Trophoblast cell (in vitro differentiated cells and primary cell): ENCODE data around the gene KDM6B.

Experiments
- DNase-seq, 2 donors: peaks; one replicate each; pipeline ENCODE4 v3.0.0-alpha.2; 2016
- H2AFZ ChIP-seq: 2 replicates; pipeline ENCODE4 v1.6.1; 2013; ENCODE audit warnings: low read length, moderate library complexity, mild to moderate bottlenecking; ENCODE audit not compliant: insufficient read depth, poor library complexity
- H2AK5ac ChIP-seq: 2 replicates; pipeline ENCODE4 v1.6.1; 2013; ENCODE audit warnings: mild to moderate bottlenecking, low read length
- H2BK120ac ChIP-seq: 2 replicates; pipeline ENCODE4 v1.6.1; 2013; ENCODE audit warnings: low read length, mild to moderate bottlenecking, moderate library complexity; ENCODE audit not compliant: insufficient read depth, poor library complexity
- H2BK12ac ChIP-seq: 2 replicates; pipeline ENCODE4 v1.6.1; 2013; ENCODE audit warnings: mild to moderate bottlenecking, low read length, moderate library complexity
- H2BK5ac ChIP-seq: 2 replicates; pipeline ENCODE4 v1.6.1; 2013; ENCODE audit warnings: low read length, low read depth, moderate library complexity, mild to moderate bottlenecking; ENCODE audit not compliant: poor library complexity
- H3K14ac ChIP-seq: 2 replicates; pipeline ENCODE4 v1.6.1; 2013; ENCODE audit warnings: mild to moderate bottlenecking, low read length
- H3K18ac ChIP-seq: 2 replicates; pipeline ENCODE4 v1.6.1; 2013; ENCODE audit warnings: mild to moderate bottlenecking, low read length
- H3K23ac ChIP-seq: 2 replicates; pipeline ENCODE4 v1.6.1; 2013; ENCODE audit warnings: low read length
- H3K27ac ChIP-seq: 2 replicates; pipeline ENCODE4 v1.5.1; 2013; ENCODE audit warnings: low read depth, mild to moderate bottlenecking, inconsistent platforms, low read length, moderate library complexity
- H3K27me3 ChIP-seq: 2 replicates; pipeline ENCODE4 v1.6.1; 2013; ENCODE audit warnings: inconsistent platforms, mild to moderate bottlenecking, low read length, moderate library complexity; ENCODE audit not compliant: insufficient read depth
- H3K36me3 ChIP-seq, 2 experiments: 1 replicate in 1 of 2; 2 replicates in 1 of 2; pipeline ENCODE4 v1.6.1; 2013; ENCODE audit warnings: low read length in 2 of 2, mild to moderate bottlenecking in 2 of 2, moderate library complexity in 1 of 2; ENCODE audit not compliant: insufficient read depth in 2 of 2, control insufficient read depth in 1 of 2
- H3K4ac ChIP-seq: 2 replicates; pipeline ENCODE4 v1.6.1; 2013; ENCODE audit warnings: low read depth, mild to moderate bottlenecking, low read length, moderate library complexity
- H3K4me1 ChIP-seq, 2 experiments: 1 replicate in 1 of 2; 2 replicates in 1 of 2; pipeline ENCODE4 v1.6.1; 2013; ENCODE audit warnings: low read length in 2 of 2, mild to moderate bottlenecking in 2 of 2, moderate library complexity in 1 of 2; ENCODE audit not compliant: insufficient read depth in 2 of 2, control insufficient read depth in 1 of 2
- H3K4me2 ChIP-seq: 2 replicates; pipeline ENCODE4 v1.6.1; 2013; ENCODE audit warnings: inconsistent platforms, mild to moderate bottlenecking, low read length, moderate library complexity
- H3K4me3 ChIP-seq: 2 replicates; pipeline ENCODE4 v1.5.1; 2013; ENCODE audit warnings: mild to moderate bottlenecking, low read depth, low read length, inconsistent platforms
- H3K79me1 ChIP-seq: one replicate; pipeline ENCODE4 v1.6.1; 2013; ENCODE audit warnings: low read length
- H3K79me2 ChIP-seq: 2 replicates; pipeline ENCODE4 v1.6.1; 2013; ENCODE audit warnings: low read length, mild to moderate bottlenecking; ENCODE audit not compliant: control insufficient read depth, insufficient read depth, poor library complexity
- H3K9ac ChIP-seq: 2 replicates; pipeline ENCODE4 v1.6.1; 2013; ENCODE audit warnings: mild to moderate bottlenecking, low read length
- H3K9me3 ChIP-seq: 2 replicates; pipeline ENCODE4 v1.6.1; 2013; ENCODE audit warnings: low read depth, mild to moderate bottlenecking, control low read depth, inconsistent platforms, low read length; ENCODE audit not compliant: insufficient read depth
- H4K12ac ChIP-seq: 2 replicates; pipeline ENCODE4 v1.6.1; 2013; ENCODE audit warnings: low read depth, mild to moderate bottlenecking, low read length, moderate library complexity
- H4K8ac ChIP-seq: 2 replicates; pipeline ENCODE4 v1.6.1; 2013; ENCODE audit warnings: low read depth, mild to moderate bottlenecking, low read length, moderate library complexity
- H4K91ac ChIP-seq: one replicate; pipeline ENCODE4 v1.6.1; 2013; ENCODE audit warnings: low read depth, mild to moderate bottlenecking, low read length, moderate library complexity
- WGBS: extraction: QIAGEN DNeasy Blood & Tissue Kit; methylation state at CpG from one replicate; pipeline ENCODE4 v1.1.7; 2013; ENCODE audit warnings: missing lambda C conversion rate; ENCODE audit not compliant: insufficient read length, insufficient coverage; ENCODE audit errors: extremely low coverage; 5-methylcytosine and 5-hydroxymethylcytosine counted together

KDM6B gene

GRCh38 chr17:7834542-7834956 lies 532 bp downstream of the KDM6B start:
- H3K79me1 ChIP-seq, result peaks cover 20% of the 10 kb centered on the region
- no CpG with 5 or more reads among the region's 20 CpGs for WGBS
- H3K27ac ChIP-seq, result peak overlapping the region; percentile 62
- H4K8ac ChIP-seq, result no peak overlapping the region
- no peak overlapping the region for H3K14ac ChIP-seq
- no peaks in the 10 kb centered on the region for H3K36me3 ChIP-seq
- H3K9me3 ChIP-seq, result peaks cover 2% of the 10 kb centered on the region
- DNase-seq, result peak; percentile 85 to 89
- H3K79me2 ChIP-seq, result peaks cover 5% of the 10 kb centered on the region
- H3K4me2 ChIP-seq, result peak overlapping the region; percentile 96
- H4K12ac ChIP-seq, result no peak overlapping the region
- no peak overlapping the region for H2BK5ac ChIP-seq
- H2AFZ ChIP-seq, result peak overlapping the region; percentile 60
- no peak overlapping the region for H2BK12ac ChIP-seq
- H3K27me3 ChIP-seq, result no peaks in the 10 kb centered on the region
- H3K23ac ChIP-seq, result no peak overlapping the region
- H3K4me3 ChIP-seq, result peak overlapping the region; percentile 42
- H3K18ac ChIP-seq, result no peak overlapping the region
- H3K9ac ChIP-seq, result no peak overlapping the region
- no peak overlapping the region for H2AK5ac ChIP-seq
- H3K4ac ChIP-seq, result no peak overlapping the region
- peaks cover 23 to 24% of the 10 kb centered on the region in 2 experiments for H3K4me1 ChIP-seq
- no peak overlapping the region for H2BK120ac ChIP-seq
- peak overlapping the region; percentile 39 for H4K91ac ChIP-seq

GRCh38 chr17:7834957-7835813 lies 1.2 kb downstream of the KDM6B start:
- DNase-seq, result peak; percentile 97 to 98
- peaks cover 5% of the 10 kb centered on the region for H3K79me2 ChIP-seq
- no peak overlapping the region for H2BK12ac ChIP-seq
- peaks cover 2% of the 10 kb centered on the region for H3K9me3 ChIP-seq
- H3K4ac ChIP-seq, result no peak overlapping the region
- H3K14ac ChIP-seq, result no peak overlapping the region
- no peak overlapping the region for H2AK5ac ChIP-seq
- peaks cover 3 to 4% of the 10 kb centered on the region in 2 experiments for H3K36me3 ChIP-seq
- H3K27me3 ChIP-seq, result no peaks in the 10 kb centered on the region
- no peak overlapping the region for H4K12ac ChIP-seq
- no CpG with 5 or more reads among the region's 69 CpGs for WGBS
- H2BK5ac ChIP-seq, result peak overlapping the region; percentile 91
- H4K91ac ChIP-seq, result peak overlapping the region; percentile 39
- H3K4me2 ChIP-seq, result peak overlapping the region; percentile 96
- H3K23ac ChIP-seq, result no peak overlapping the region
- no peak overlapping the region for H3K9ac ChIP-seq
- H3K27ac ChIP-seq, result peak overlapping the region; percentile 75
- H4K8ac ChIP-seq, result peak overlapping the region; percentile 26
- peaks cover 28 to 30% of the 10 kb centered on the region in 2 experiments for H3K4me1 ChIP-seq
- peak overlapping the region; percentile 34 for H3K18ac ChIP-seq
- no peak overlapping the region for H2BK120ac ChIP-seq
- H3K4me3 ChIP-seq, result peak overlapping the region; percentile 78
- peak overlapping the region; percentile 58 for H2AFZ ChIP-seq
- H3K79me1 ChIP-seq, result peaks cover 20% of the 10 kb centered on the region

- H3K4me2 ChIP-seq, result peak overlapping the region; percentile 96
- H3K4me1 ChIP-seq, result peaks cover 31 to 34% of the 10 kb centered on the region in 2 experiments
- peak; percentile 83 to 84 for DNase-seq
- H3K4me3 ChIP-seq, result peak overlapping the region; percentile 75
- peaks cover 3 to 9% of the 10 kb centered on the region in 2 experiments for H3K36me3 ChIP-seq
- peak overlapping the region; percentile 32 for H3K4ac ChIP-seq
- peak overlapping the region; percentile 91 for H2BK5ac ChIP-seq
- H3K23ac ChIP-seq, result no peak overlapping the region
- no CpG with 5 or more reads among the region's 61 CpGs for WGBS
- H3K18ac ChIP-seq, result peak overlapping the region; percentile 86
- H2BK12ac ChIP-seq, result peak overlapping the region; percentile 73
- no peaks in the 10 kb centered on the region for H3K27me3 ChIP-seq
- peak overlapping the region; percentile 68 for H3K14ac ChIP-seq
- H3K9ac ChIP-seq, result no peak overlapping the region
- H3K9me3 ChIP-seq, result peaks cover 2% of the 10 kb centered on the region
- peak overlapping the region; percentile 75 for H4K91ac ChIP-seq
- H3K79me2 ChIP-seq, result peaks cover 5% of the 10 kb centered on the region
- peak overlapping the region; percentile 68 for H4K8ac ChIP-seq
- H2AFZ ChIP-seq, result peak overlapping the region; percentile 58
- H2BK120ac ChIP-seq, result peak overlapping the region; percentile 77
- peak overlapping the region; percentile 66 for H2AK5ac ChIP-seq
- H3K27ac ChIP-seq, result peak overlapping the region; percentile 75
- H3K79me1 ChIP-seq, result peaks cover 20% of the 10 kb centered on the region
- H4K12ac ChIP-seq, result peak overlapping the region; percentile 37
Measured at GRCh38 chr17:7835814-7836595, 2.0 kb downstream of the KDM6B start.

DNA sequence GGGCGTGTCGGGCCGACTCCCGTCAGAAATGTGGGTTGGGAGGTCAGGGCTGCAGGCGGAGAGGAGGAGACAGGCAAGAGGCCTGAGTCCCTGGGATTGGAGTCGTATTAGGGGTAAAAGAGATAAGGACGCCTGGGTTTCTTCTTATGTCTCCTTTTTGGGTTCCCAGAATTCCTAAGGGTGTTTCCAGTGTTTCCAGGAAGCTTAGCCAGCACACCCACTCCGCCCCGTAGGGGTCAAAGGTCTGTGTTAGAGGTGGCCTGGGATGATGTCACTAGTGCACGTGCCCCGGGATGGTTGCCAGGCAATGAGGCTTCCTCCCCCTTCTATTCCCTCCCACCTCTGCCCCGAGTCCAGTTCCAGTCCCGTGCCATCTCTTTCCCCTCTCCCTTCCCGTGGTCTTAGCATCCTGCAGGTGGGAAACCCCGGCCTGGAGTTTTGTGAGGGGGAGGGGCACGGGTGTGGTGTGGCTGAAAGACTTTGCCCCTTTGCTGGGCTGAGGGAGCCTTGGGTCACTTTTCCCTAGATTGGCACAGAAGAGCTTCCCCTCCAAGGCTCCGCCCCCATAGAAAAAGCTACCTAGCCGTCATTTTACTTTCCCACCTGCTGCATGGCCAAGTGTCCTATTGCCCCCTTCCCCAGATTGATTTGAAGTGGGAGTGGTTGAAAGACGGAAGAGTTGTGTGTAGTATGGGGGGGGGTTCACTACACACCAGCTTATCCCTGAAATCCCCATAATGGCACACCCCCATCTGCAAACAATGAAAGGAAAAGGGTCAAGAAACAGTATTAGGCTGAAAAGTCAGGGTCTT lies 2.8 kb downstream of the KDM6B start:
- H3K4ac ChIP-seq, result peak overlapping the region; percentile 32
- peak; percentile 96 for DNase-seq
- H4K8ac ChIP-seq, result peak overlapping the region; percentile 68
- H3K4me3 ChIP-seq, result peak overlapping the region; percentile 75
- peaks cover 2% of the 10 kb centered on the region for H3K9me3 ChIP-seq
- peak overlapping the region; percentile 37 for H4K12ac ChIP-seq
- peaks cover 10% of the 10 kb centered on the region for H3K79me2 ChIP-seq
- peak overlapping the region; percentile 77 for H2BK120ac ChIP-seq
- H3K9ac ChIP-seq, result no peak overlapping the region
- peak overlapping the region; percentile 75 for H4K91ac ChIP-seq
- peak overlapping the region; percentile 58 for H2AFZ ChIP-seq
- peaks cover 36 to 38% of the 10 kb centered on the region in 2 experiments for H3K4me1 ChIP-seq
- no peak overlapping the region for H3K23ac ChIP-seq
- H3K79me1 ChIP-seq, result peaks cover 26% of the 10 kb centered on the region
- peak overlapping the region; percentile 96 for H3K4me2 ChIP-seq
- H3K14ac ChIP-seq, result peak overlapping the region; percentile 68
- peak overlapping the region; percentile 86 for H3K18ac ChIP-seq
- H2AK5ac ChIP-seq, result peak overlapping the region; percentile 18
- no peaks in the 10 kb centered on the region for H3K27me3 ChIP-seq
- WGBS, result no CpG with 5 or more reads among the region's 19 CpGs
- H3K36me3 ChIP-seq, result peaks cover 3 to 9% of the 10 kb centered on the region in 2 experiments
- peak overlapping the region; percentile 73 for H2BK12ac ChIP-seq
- H2BK5ac ChIP-seq, result peak overlapping the region; percentile 91
- H3K27ac ChIP-seq, result peak overlapping the region; percentile 75
